Panc1 (cell line): ENCODE data around the gene PRPF31.

Experiments used
- CTCF ChIP-seq: fragments of 450-650 bp; IDR thresholded peaks from 2 replicates; pipeline ENCODE4 v1.5.1; 2017; ENCODE audit warnings: mild to moderate bottlenecking
- REST ChIP-seq, 2 experiments: IDR thresholded peaks; 2 replicates each; pipeline ENCODE4 v1.6.1; 2011 to 2012; ENCODE audit warnings: low read depth in 2 of 2, control low read depth in 1 of 2, low read length in 1 of 2, mild to moderate bottlenecking in 1 of 2, moderate library complexity in 1 of 2; ENCODE audit not compliant: insufficient read depth in 1 of 2

- TF ChIP-seq CTCF (peak; percentile 93), REST (IDR thresholded peaks at IDR 0.05; ENCODE audit: insufficient read depth in 1 of 2, low read depth in 2 of 2, low read length in 1 of 2) (no peak)
These were observed 52.8 kb downstream of the PRPF31 start for GRCh38 chr19:54168174-54168917.
